Measurements from ENCODE around the gene SELPLG. TPM values are rescaled to one million over a fixed set of nuclear protein-coding genes. Genes with fewer than 3 reads are reported as not detected.

SELPLG gene
- total and polyA plus RNA-seq, 11 donors: 1.0 to 26.7 (median 4.0) TPM

DNA sequence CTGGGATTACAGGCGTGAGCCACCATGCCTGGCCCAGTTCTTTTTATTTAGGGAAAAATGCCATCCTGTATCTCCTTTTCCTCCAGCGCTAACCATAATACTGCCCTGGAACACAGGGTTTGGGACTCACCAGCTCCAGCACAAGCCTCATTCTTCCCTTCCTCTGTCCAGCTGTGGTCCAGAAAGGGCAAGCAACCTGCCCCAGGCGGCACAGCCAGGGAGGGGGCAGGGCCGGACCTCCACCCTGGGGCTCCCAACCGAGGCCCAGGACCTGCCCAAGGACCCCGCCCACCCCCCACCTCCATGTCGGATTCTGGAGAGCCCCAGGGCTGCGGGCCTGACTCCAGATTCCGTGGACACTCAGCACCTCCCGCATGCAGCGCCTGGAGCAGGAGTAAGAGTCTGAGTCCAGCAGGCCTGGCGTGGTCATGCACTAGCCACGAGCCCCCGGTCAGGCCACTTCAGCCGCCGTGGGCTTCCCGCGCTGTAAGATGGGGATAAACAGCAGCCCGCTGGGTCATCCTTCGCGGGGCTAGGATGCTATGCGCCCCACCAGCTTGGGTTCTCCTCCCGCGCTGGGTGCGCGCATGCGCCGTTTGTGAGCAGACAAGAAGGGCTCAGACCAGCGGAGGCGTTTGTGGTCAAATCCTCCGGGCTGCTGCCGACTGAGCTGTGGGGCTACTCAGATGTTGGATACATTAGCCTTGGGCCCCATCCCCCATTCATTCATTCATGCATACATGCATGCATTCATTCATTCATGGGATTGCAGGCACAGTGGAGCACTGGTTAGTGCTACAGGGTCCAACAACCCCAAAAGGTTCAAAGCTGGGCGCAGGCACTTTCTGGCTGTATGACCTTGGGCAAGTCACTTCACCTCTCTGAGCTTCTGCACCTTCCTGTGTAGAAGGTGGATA, 52.1 kb downstream of the SELPLG start:
- Histone ChIP-seq H3K27ac (peak overlapping the region in 2 of 12 donors; percentile 34 to 49), H3K36me3 (no peaks in the 10 kb centered on the region), H3K4me1 (peaks cover 0 to 25% (median 3%) of the 10 kb centered on the region in 12 donors), H3K4me3 (no peak overlapping the region), H3K27me3 (no peaks in the 10 kb centered on the region), H3K9me3 (no peaks in the 10 kb centered on the region)
- WGBS, 4 donors: 84 to 91% (median 88%) methylated on average over 21 to 33 of the region's 33 CpGs
- TF ChIP-seq, protein P1, sequence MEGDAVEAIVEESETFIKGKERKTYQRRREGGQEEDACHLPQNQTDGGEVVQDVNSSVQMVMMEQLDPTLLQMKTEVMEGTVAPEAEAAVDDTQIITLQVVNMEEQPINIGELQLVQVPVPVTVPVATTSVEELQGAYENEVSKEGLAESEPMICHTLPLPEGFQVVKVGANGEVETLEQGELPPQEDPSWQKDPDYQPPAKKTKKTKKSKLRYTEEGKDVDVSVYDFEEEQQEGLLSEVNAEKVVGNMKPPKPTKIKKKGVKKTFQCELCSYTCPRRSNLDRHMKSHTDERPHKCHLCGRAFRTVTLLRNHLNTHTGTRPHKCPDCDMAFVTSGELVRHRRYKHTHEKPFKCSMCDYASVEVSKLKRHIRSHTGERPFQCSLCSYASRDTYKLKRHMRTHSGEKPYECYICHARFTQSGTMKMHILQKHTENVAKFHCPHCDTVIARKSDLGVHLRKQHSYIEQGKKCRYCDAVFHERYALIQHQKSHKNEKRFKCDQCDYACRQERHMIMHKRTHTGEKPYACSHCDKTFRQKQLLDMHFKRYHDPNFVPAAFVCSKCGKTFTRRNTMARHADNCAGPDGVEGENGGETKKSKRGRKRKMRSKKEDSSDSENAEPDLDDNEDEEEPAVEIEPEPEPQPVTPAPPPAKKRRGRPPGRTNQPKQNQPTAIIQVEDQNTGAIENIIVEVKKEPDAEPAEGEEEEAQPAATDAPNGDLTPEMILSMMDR (IDR thresholded peaks at IDR 0.05): no peak
- TF ChIP-seq POLR2A (IDR thresholded peaks at IDR 0.05): no peak
- intact Hi-C loops (cut with DNase I): no loop called here
- DNase-seq (peak in 1 of 5 donors; percentile 21), ATAC-seq (no peak)

DNA sequence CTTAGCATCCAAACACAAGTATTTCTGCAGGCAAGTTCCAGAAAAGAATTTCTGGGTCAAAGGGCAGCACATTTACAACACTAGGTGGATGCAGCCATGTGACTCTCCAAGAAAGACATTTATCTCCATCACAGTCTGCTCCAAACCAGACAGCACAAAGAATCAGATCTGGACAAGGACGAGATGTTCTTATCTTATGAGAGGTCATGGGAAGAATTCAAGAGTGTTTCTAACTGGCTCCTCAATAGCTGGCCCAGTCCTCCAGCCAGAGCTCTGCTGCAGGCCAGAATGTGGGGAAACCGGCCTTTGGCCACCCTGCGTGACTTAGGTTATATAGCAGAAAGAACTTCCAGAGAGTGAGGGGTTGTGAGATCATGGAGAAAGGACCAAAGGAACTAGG, 53.2 kb downstream of the SELPLG start:
- ATAC-seq: peak in 1 of 4 donors; percentile 56
- intact Hi-C loops (cut with DNase I): no loop called here
- H3K4me3 ChIP-seq: no peak overlapping the region
- no peaks in the 10 kb centered on the region for H3K36me3 ChIP-seq
- peak overlapping the region in 3 of 12 donors; percentile 9 to 49 (median 34) for H3K27ac ChIP-seq
- TF ChIP-seq, protein P1 (IDR thresholded peaks at IDR 0.05): no peak
- TF ChIP-seq POLR2A (IDR thresholded peaks at IDR 0.05): no peak
- no peaks in the 10 kb centered on the region for H3K27me3 ChIP-seq
- no peaks in the 10 kb centered on the region for H3K9me3 ChIP-seq
- peak in 1 of 5 donors; percentile 31 for DNase-seq
- WGBS, 4 donors: 45 to 62% (median 59%) methylated on average over 3 of the region's 3 CpGs
- peaks cover 0 to 31% (median 7%) of the 10 kb centered on the region in 12 donors for H3K4me1 ChIP-seq

DNA sequence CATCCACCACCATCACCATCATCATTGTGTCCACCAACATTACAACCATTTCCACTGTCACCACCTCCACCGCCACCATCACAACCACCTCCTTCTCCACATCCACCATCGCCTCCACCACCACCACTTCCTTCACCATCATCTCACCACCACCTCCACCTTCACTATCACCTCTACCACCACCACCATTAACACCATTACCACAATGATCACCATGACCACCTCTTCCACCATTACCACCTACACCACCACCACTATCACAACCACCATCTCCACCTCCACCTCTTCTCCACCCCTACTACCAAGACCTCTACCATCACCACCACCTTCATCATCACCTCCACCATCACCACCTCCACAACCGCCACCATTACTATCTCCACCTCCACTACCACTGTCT, 54.9 kb downstream of the SELPLG start:
- Histone ChIP-seq H3K27ac (no peak overlapping the region), H3K27me3 (no peaks in the 10 kb centered on the region), H3K4me3 (no peak overlapping the region), H3K9me3 (no peaks in the 10 kb centered on the region), H3K36me3 (no peaks in the 10 kb centered on the region), H3K4me1 (peaks cover 0 to 30% (median 7%) of the 10 kb centered on the region in 12 donors)
- TF ChIP-seq POLR2A (IDR thresholded peaks at IDR 0.05): no peak
- TF ChIP-seq, protein P1 (IDR thresholded peaks at IDR 0.05): no peak
- no peak for ATAC-seq
- peak in 1 of 5 donors; percentile 1 for DNase-seq
- WGBS, 4 donors: 98 to 99% (median 99%) methylated on average over 3 of the region's 3 CpGs
- intact Hi-C loops (cut with DNase I): no loop called here

DNA sequence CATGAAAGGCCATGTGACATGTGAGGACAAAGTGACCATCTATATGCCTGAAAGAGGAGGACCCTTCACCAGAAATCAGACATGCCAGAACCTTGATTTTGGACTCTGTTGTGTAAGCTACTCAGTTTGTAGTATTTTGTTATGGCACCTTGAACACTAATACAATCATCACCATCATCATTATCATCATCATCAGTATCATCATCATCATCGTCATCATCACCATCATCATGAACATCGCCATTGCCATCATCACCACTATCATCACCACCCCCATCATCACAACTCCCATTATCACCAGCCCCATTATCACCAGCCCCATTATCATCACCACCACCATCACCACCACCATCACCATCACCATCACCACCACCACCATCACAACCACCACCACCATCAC, 55.4 kb downstream of the SELPLG start:
- intact Hi-C loops (cut with DNase I): no loop called here
- WGBS, 4 donors: 68 to 97% (median 85%) methylated on average over 2 of the region's 2 CpGs

More for the DNA sequence above, 55.4 kb downstream of the SELPLG start:
- no peak overlapping the region for H3K4me3 ChIP-seq
- no peaks in the 10 kb centered on the region for H3K27me3 ChIP-seq
- H3K27ac ChIP-seq: no peak overlapping the region
- peaks cover 0 to 27% (median 7%) of the 10 kb centered on the region in 12 donors for H3K4me1 ChIP-seq
- no peak for ATAC-seq
- no peak for TF ChIP-seq POLR2A (IDR thresholded peaks at IDR 0.05)
- TF ChIP-seq, protein P1 (IDR thresholded peaks at IDR 0.05): no peak
- DNase-seq: no peak
- H3K9me3 ChIP-seq: no peaks in the 10 kb centered on the region
- no peaks in the 10 kb centered on the region for H3K36me3 ChIP-seq
